Cerebellar cortex (tissue), 1 donor: Measurements from ENCODE around the gene DNAJA2.
"Not testable (repeated sequence)": the region's sequence is repeated elsewhere in the genome, so short reads cannot be mapped to it uniquely, and the experiment has no call there.

ENCODE experiments used
- DNase-seq: peaks from one replicate; pipeline ENCODE4 v3.0.0-alpha.2; 2015; ENCODE audit warnings: low spot score

Gene DNAJA2

DNA sequence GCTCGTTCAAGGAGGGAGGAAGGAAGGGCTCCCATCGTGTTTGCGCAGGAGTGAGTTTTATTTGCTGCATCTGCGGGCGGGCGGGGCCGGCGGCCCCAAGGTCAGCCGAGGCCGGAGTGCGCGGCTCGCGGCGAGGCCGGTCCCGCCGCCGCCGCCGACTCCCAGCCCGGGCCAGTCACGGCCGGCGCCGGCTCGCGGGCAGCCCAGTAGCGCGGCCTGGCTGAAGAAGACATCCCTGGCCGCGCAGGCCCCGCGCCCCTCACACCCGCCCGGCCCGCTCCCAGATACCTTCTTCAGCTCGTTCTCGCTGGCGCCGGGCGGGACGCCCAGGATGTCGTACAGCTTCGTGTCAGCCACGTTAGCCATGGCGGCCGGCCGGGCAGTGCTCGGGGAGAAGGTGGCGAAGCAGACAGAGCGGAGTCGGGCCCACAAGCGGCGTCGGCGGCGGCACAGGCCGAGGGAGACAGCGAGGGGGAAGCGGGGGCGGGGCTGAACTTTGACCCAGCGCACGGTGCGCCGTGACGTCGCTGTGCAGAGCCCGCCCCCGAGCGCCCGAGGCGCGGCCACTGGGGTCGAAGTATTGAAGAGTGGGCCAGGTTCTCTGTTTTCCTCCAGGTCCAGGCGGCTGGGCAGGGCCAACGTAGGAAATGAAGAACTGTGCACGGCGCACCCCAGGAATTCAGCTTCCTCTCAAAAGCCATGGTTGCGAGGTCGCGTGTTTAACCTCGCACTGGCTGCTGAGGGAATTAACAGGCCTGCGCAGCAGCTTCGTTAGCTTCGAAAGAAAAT lies at the start of gene DNAJA2:
TSS of gene DNAJA2 (minus strand) at position 468 of the 789 bp plus-strand sequence. CDS start at position 366, 102 bp downstream.
- DNase-seq, result peak; percentile 90

DNA sequence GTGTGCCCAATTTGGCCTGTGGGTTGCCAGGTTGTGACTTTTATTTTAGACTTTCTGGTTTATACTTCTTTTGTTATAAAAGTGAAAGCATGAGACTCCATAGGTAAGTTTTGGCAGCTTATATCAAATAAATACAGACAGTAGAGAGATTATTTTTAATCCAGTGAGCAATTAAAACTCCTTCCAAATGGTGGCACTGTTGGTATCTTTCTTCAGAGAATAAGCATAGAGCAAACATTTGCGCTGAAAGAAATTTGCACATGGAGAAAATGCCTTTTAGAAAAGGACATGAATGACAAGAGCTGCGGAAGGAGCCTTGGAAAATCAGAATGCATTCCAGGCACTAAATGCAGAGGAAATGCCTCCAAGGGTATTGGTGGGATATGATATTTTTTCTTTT lies 46.1 kb upstream of the DNAJA2 start:
- no peak for DNase-seq

DNA sequence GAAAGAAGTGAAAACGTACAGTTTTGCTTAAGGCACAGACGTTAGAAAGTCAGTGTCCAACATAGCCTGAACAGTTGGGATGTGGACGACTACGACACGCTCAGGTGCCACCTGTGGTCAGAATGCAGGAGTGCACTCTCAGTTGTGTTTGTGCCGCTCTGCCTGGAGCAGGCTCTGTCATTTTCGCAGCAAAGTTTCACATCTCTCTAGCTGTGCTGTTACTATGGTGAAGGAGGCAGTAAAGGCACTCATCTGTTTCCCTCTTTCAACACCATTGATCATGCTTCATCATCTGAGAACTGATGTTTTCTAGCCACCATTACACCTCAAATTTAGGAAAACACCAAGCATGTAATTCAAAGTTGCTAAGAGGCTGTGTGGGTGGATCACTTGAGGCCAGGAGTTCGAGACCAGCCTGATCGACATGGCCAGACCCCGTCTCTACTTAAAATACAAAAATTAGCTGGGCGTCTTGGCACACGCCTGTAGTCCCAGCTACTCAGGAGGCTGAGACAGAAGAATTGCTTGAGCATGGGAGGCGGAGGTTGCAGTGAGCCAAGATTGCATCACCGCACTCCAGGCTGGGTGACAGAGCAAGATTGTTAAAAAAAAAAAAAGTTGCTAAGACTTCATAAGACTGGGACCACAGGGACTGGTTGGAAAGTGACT lies 44.9 kb upstream of the DNAJA2 start:
- peak; percentile 46 for DNase-seq

DNA sequence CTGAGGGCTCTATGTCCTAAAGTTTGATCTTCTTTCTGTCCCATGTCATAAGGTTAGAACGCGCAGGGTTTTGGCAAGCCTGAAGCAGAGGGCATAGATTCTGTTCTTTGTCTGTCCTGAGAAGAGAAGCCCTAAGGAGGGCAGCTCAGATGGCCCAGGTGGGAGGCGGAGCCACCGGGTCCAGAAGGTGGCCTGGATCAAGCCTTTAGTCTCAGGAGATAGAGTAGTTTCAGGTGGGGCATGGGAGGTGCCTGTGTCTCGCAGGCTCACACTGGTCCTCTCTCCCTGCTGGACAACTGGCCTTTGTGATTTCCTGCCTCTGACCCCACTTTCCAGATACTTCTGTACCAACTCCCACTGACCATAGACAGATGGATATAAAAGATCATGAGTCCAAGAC lies 44.2 kb upstream of the DNAJA2 start:
- DNase-seq, result no peak

DNA sequence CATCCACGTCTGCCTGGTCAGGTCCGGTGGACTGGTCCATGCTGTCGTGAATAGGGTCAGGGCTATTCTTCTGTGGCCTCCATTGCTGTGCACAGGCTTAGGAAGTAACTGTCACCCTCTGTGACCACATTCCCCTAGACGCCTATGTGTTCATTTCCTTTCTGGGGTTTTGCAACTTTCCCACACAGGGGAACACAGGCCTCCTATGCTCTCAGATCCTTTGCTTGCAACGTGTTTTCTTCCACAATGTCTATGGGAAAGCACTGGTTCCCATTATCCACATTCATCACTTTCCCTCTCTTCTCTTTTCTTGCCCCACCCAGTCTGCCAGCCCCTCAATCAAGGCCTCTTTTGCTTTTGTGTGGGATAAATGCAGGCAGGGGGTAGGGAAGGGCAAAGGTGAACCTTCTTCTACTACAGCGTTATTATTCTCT lies 43.2 kb upstream of the DNAJA2 start:
- DNase-seq, result no peak

DNA sequence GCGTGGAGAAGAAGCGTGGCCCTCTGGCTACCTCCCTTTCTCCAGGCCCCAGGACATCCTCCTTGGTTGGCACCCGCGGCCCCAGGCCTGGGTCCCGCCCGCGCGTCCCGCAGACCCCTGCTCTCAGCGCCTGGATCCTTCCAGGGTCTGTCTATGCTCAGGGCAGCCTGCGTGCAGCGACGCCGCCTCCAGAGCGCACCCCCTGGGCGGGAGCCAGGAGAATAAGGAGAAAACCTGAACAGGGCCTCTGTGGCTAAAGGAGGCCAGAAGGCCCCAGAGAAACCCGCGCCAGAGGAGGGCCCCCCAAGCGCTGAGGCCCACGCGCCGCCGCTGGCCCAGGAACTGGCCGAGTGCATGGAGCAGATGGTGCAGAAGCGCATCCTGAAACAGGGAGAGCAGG lies 40.4 kb upstream of the DNAJA2 start:
- no peak for DNase-seq

DNA sequence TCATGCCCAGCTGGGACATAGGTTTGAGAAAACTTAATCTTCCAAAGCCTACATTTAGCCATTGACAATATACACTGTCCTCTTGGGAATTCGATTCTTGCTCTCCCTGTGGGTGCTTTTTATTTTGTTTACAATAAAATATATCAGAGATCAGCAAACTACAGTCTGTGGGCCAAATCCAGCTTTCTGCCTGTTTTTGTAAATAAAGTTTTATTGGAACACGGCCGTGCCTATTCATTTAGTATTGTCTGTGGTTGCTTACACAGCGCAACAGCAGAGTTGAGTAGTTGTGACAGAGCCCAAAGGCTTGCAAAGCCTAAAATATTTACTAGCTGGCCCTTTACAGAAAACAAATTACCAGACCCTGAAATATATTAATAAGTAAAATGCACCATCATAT lies 39.7 kb upstream of the DNAJA2 start:
- DNase-seq, result no peak

DNA sequence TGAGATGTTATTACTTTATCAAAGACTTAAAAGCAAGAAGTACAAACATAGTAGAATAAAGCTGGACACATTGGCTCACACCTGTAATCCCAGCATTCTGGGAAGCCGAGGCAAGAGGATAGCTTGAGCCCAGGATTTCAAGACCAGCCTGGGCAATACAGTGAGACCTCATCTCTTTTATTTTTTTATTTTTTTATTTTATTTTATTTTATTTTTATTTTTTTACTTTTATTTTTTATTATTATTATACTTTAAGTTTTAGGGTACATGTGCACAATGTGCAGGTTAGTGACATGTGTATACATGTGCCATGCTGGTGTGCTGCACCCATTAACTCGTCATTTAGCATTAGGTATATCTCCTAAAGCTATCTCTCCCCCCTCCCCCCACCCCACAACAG lies 37.3 kb upstream of the DNAJA2 start:
- not testable (repeated sequence) for DNase-seq

DNA sequence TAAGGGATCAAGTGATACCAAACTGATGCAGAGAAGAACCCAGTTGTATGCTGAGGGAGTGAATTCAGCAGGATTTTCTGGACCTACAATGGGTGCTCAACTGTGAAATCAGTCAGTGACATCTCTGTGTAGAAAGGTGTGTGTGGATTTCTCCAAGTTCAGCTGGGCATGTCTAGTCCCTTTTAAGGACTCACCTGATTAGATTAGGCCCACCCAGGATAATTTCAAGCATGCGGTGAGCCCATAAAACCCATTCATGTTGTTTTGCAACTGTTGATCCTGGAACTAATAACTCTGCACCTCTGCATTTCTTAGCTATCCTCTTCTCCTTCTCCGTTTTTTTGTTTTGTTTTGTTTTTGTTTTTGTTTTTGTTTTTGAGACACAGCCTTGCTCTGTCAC lies 35.1 kb upstream of the DNAJA2 start:
- DNase-seq, result no peak

DNA sequence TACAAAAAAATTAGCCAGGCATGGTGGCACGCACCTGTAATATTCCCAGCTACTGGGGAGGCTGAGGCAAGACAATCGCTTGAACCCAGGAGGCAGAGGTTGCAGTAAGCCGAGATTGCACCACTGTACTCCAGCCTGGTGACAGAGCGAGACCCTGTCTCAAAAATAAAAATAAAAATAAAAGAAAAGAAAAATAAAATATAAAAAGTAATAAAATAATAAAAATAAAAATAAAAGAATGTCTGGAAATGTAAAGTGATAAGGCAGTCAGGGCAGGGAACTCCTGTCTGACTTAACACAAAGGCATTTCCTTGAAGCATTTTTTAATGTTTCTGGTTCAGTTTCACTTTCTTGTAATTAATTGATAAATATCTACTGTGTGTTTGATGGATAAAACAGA lies 34.7 kb upstream of the DNAJA2 start:
- DNase-seq, result no peak

DNA sequence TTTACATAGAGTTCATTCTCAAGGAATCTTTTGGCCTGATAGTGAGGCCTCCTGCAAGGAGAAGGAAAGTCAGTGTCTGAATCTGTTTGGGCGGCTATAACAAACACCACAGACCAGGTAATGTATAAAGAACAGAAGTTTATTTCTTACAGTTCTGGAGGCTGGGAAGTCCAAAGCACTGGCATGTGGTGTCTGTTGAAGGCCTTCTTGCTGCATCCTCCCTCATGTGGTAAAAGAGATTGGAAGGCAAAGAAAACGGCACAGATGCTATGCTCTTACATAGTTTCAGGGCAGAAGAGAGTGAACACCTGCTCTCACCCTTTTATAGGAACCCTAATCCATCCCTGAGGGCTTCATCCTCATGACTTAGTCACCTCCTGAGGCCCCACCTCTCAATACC lies 31.2 kb upstream of the DNAJA2 start:
- DNase-seq, result no peak

DNA sequence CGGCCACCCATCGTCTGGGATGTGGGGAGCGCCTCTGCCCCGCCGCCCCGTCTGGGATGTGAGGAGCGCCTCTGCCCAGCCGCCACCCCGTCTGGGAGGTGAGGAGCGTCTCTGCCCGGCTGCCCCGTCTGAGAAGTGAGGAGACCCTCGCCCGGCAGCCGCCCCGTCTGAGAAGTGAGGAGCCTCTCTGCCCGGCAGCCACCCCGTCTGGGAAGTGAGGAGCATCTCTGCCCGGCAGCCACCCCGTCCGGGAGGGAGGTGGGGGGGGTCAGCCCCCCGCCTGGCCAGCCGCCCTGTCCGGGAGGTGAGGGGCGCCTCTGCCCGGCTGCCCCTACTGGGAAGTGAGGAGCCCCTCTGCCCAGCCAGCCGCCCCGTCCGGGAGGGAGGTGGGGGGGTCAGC lies 26.6 kb upstream of the DNAJA2 start:
- not testable (repeated sequence) for DNase-seq

DNA sequence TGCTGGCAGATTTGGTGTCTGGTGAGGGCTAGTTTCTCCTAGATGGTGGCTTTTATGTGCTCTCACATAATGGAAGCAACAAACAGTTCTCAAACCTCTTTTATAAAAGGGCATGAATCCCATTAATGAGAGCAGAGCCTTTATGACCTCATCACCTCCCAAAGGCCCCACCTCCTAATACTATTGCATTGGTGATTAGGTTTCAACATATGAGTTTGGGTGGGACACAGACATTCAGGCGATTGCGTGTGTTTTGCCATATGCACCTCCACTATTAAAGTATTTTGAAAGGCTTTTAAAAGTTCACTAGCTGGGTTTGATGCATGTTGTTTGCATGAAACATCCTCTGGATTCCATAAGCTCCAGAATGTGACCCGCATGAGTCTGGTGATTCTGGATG lies 24.4 kb upstream of the DNAJA2 start:
- DNase-seq, result no peak

DNA sequence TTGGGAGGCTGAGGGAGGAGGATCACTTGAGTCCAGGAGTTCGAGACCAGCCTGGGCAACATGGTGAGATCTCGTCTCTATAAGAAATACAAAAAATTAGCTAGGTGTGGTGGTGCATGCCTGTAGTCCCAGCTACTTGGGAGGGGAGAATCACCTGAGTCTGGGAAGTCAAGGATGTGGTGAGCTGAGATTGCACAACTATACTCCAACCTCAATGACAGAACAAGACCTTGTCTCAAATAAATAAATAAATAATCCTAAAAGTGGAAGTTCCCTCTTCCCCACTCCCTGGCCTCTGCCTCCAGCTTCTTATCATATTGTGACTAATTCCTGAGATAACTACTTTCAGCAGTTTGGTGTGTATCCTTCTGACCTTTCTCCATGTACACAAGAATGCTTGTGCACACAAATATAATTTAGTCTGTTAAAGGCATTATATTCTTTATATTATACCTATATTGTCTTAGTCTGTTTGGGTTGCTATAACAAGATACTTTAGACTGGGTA lies 23.5 kb upstream of the DNAJA2 start:
- DNase-seq, result no peak

DNA sequence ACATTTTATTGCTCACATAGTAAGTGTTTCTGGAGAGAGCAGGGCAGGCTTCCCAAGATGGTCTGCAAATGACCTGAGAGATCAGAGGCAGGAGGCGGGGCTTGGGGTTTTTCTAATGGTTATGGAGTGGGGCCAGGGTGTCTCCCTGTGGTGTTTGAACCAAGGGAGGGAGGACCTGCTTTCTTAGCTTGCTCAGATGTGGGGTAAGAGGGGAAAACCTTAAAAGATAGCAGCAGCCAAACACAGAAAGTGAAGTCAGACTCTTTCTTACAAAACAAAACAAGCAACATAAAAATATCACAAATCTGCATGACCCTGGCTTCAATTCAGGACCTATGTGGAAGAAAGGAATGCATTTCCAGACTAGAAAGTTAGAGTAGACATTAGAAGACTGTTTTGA lies 22.9 kb upstream of the DNAJA2 start:
- DNase-seq, result no peak

DNA sequence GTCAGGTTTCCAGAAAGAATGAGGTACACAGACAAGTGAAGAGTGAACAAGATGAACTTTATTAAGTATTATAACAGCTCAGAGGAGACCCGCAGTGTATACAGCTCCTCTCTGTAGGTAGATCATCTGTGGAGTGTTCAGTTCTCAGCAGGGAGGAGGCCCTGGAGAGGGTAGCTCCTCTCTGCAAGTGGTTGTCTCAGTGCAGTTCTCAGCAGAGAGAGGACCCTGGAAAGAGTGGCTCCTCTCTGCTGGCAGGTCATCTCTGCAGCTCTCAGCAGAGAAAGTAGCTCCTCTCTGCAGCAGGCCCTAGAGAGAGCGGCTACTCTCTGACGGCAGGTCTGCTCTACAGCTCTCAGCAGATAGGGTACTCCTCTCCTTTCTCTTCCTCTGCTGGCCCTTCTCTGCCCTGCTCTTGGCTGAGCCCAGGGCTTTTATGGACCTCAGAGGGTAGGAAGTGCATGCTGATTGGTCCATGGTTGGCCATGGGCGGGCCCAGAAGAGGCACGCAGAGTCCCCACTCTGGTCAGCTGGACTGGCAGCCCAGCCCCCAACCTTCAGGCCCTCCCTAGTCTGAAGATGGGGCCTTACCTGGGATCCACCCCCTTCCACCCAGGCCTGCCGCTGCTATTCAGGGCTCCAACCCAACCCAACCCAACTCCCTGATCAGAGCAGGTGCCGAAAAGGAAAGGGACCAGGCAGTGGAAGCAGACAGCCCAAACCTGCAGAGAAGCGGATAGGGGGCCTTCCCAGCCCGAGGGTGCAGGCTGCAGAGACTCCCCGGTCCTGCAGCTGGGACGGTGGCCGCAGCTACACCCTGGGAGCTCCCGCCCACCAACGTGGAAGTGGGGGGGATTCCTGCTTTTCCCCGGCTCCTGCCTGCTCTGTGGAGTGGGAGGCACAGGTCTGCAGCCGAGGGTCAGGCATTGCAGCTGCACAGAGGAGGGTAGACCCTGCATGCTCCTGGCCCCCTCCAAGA lies 18.5 kb upstream of the DNAJA2 start:
- no peak for DNase-seq

DNA sequence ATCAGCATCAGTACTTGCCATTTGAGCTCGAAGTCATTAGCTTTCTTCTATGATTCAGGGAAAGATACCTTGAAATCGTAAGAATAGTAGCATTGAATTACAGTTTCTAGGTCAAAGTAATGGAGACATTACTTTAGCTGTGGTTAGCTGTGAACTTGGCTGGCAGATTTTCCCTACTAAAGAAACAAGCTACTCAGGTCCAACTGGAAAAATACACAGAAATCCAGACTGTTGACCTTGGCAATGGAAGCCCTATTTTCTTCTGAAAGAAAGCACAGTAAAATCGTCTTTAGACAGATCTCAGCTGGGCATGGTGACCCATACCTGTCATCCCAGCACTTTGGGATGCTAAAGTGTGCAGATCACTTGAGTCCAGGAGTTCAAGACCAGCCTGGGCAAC lies 13.4 kb upstream of the DNAJA2 start:
- no peak for DNase-seq

DNA sequence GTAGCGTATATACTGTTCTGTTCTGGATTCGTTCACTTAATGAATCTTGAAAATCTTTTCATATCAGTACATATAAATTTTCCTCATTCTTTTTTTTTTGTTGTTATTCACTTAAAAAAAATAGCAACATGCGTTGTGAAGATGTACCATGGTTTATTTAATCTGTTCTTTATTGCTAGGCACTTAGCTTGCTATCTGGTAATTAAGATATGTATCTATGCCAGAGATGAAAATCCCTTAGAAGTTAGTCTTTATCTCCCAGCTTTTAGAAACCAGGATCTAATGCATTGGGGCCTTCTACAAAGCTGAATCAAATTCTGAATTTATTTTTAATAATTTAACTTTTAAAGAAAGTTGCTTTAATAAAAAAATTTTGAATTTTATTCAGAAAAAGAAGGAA lies 13.0 kb upstream of the DNAJA2 start:
- no peak for DNase-seq

DNA sequence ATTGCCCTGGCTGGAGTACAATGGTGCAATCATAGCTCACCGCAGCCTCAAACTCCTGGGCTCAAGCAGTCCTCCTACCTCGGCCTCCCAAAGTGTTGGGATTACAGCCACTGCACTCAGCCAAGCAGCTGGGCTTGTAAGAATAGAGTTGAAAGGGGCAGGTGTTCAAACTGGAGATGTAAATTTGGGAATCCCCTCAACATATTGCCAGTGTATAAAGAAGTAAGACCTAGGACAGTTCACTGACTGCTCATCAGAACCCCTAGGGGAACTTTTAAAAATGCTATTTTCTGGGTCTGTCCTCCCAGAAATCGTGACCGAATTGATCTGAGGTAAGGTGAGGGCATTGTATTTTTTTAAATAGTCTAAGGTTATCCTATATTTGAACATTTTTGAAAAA lies 8.9 kb upstream of the DNAJA2 start:
- no peak for DNase-seq

DNA sequence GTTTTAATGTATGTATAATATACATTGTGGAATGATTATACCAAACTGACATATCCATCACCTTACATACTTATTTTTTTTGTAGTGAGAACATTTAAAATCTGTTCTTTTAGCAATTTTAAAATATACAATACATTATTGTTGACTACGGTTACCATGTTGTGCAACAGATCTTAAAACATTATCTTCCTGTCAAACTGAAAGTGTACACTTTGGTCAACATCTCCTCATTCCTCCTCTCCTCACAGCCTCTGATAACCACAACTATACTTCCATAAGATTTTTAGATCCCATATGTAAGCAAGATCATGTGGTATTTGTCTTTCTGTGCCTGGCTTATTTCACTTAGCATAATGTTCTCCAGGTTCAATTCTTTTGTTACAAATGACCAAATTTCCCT lies 7.5 kb upstream of the DNAJA2 start:
- no peak for DNase-seq

DNA sequence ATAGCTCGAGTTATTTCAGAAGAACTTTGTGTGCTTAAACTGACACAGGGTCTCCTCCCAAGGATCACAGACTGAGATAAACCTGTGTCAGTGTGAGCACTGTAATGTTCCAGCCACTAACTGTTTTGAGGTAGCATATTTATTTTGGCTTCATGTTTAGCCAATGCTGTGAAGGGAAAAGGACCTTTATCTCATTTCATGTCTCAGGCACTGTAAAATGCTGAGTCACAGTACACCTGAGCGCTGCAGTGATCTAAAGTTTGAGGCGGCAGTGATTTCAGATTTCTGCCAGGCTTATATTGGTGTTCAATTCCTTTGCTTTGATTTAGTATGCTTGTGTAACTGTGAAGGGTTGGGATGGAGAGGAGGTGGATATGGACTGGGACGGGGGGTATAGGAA lies 3.1 kb upstream of the DNAJA2 start:
- DNase-seq, result no peak

DNA sequence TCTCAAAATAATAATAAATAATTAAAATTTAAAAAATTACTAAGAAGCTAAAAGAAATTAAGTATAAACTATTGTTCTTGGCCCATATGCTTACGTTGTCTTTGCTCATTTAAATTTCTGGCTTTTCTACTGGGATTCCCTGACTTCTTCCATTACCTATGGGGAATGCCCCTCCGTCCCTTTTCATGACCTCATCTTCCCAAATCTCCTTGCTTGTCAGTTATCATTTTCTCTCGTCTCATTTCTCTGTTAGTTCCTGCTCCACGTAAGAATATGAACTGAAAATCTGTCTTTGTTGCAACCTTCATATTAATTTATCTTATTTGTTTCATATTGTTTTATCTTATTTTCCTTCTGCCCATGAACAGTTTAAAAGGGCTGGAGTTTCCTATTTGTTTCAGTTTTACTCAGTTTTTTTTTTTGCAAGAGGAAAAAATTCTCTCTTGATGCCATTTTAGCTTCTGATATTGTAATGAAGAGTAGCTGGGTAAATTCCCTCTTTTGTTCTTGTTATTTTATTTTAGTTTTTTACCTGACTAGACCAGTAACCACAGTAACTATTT lies 2.5 kb upstream of the DNAJA2 start:
- DNase-seq, result no peak
